Right lobe of liver (tissue), 4 donors: ENCODE measurements around the gene UBASH3B.

Experiments used
- POLR2A ChIP-seq: fragments of 450-650 bp; IDR thresholded peaks from one replicate; pipeline ENCODE4 v1.6.1; 2017; ENCODE audit warnings: antibody characterized with exemption, mild to moderate bottlenecking
- TF ChIP-seq, protein P1 (sequence below), 4 donors: fragments of 200-600 bp in 3 of 4; fragments of 450-650 bp in 1 of 4; IDR thresholded peaks; one replicate each; pipeline versions ENCODE4 v1.5.1 to v1.8.0; 2016 to 2022; ENCODE audit warnings: antibody characterized with exemption in 4 of 4, mild to moderate bottlenecking in 2 of 4
- donor health status: DM: no; HTN: no; CAD: no.
- donor health status: DM: no; HTN: no; CAD: no.
- donor health status: DM: no; HTN: yes; CAD: no.

DNA sequence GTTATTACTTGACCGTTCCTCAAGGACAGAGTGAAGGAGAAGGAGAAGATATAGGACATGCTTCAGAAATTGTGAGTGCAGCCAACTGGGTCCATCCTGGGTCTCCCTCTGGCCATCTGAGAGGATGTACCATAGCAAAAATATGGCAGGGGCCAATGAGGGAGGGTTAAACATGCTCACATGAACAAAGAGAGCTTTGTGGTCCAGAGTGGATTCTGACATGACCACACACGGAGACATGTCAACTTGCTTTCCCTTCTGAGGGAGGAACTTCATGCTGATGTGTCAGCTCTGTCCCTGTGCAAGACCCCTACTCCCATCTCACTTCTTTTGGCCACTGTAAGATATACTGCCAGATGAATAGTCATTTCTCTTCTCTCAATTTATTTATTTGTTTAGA is 3.0 kb upstream of the UBASH3B start:
- TF ChIP-seq, protein P1, sequence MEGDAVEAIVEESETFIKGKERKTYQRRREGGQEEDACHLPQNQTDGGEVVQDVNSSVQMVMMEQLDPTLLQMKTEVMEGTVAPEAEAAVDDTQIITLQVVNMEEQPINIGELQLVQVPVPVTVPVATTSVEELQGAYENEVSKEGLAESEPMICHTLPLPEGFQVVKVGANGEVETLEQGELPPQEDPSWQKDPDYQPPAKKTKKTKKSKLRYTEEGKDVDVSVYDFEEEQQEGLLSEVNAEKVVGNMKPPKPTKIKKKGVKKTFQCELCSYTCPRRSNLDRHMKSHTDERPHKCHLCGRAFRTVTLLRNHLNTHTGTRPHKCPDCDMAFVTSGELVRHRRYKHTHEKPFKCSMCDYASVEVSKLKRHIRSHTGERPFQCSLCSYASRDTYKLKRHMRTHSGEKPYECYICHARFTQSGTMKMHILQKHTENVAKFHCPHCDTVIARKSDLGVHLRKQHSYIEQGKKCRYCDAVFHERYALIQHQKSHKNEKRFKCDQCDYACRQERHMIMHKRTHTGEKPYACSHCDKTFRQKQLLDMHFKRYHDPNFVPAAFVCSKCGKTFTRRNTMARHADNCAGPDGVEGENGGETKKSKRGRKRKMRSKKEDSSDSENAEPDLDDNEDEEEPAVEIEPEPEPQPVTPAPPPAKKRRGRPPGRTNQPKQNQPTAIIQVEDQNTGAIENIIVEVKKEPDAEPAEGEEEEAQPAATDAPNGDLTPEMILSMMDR (IDR thresholded peaks at IDR 0.05), result no peak
- no peak for TF ChIP-seq POLR2A
